HepG2 (cell line): ENCODE results near the gene RPTOR. TPM values are rescaled to one million over a fixed set of nuclear protein-coding genes. Genes with fewer than 3 reads are reported as not detected.
A peak's percentile ranks its signal among the peaks of the same experiment; 100 is the strongest.

Source experiments
- ATF7 ChIP-seq, 2 experiments: fragments of 450-650 bp in 1 of 2; sonication (generic) in 1 of 2; formaldehyde crosslinking in 1 of 2; IDR thresholded peaks; 2 replicates each; pipeline versions ENCODE4 v1.4.0 to v1.6.1; 2016 to 2020; ENCODE audit warnings: antibody characterized with exemption in 1 of 2, mild to moderate bottlenecking in 1 of 2, missing genetic modification reagents in 1 of 2
- CHCHD3 ChIP-seq: sonication (generic); formaldehyde crosslinking; IDR thresholded peaks from 2 replicates; pipeline ENCODE4 v1.8.0; 2022; ENCODE audit warnings: mild to moderate bottlenecking, missing genetic modification reagents, moderate library complexity
- ELF1 ChIP-seq: sonication (generic); formaldehyde crosslinking; IDR thresholded peaks from 2 replicates; pipeline ENCODE4 v1.4.0; 2020; ENCODE audit warnings: missing genetic modification reagents
- FOSL1 ChIP-seq: sonication (generic); formaldehyde crosslinking; IDR thresholded peaks from 2 replicates; pipeline ENCODE4 v1.9.0; 2021; ENCODE audit warnings: missing genetic modification reagents, borderline replicate concordance
- KDM4B ChIP-seq: sonication (generic); formaldehyde crosslinking; IDR thresholded peaks from 2 replicates; pipeline ENCODE4 v1.4.0; 2020; ENCODE audit warnings: missing genetic modification reagents
- KLF9 ChIP-seq: IDR thresholded peaks from 2 replicates; pipeline ENCODE4 v1.6.1; 2016; ENCODE audit warnings: low read depth
- MTF1 ChIP-seq: sonication (generic); formaldehyde crosslinking; IDR thresholded peaks from 2 replicates; pipeline ENCODE4 v1.5.0; 2020; ENCODE audit warnings: missing genetic modification reagents
- TP53 ChIP-seq: sonication (generic); formaldehyde crosslinking; conservative IDR thresholded peaks from 2 replicates; pipeline ENCODE4 v1.4.0; 2020; ENCODE audit warnings: missing genetic modification reagents
- ZBTB10 ChIP-seq: sonication (generic); formaldehyde crosslinking; IDR thresholded peaks from 2 replicates; pipeline ENCODE4 v1.4.0; 2020; ENCODE audit warnings: missing genetic modification reagents, borderline replicate concordance
- ZBTB38 ChIP-seq: sonication (generic); formaldehyde crosslinking; IDR thresholded peaks from 2 replicates; pipeline ENCODE4 v1.5.1; 2020; ENCODE audit warnings: mild to moderate bottlenecking, missing genetic modification reagents
- ZNF253 ChIP-seq: sonication (generic); formaldehyde crosslinking; IDR thresholded peaks from 2 replicates; pipeline ENCODE4 v1.8.0; 2022; ENCODE audit warnings: mild to moderate bottlenecking, missing genetic modification reagents, borderline replicate concordance
- ZNF274 ChIP-seq: sonication (generic); formaldehyde crosslinking; IDR thresholded peaks from 2 replicates; pipeline ENCODE4 v1.5.1; 2020; ENCODE audit warnings: mild to moderate bottlenecking, missing genetic modification reagents
- ZNF451 ChIP-seq: sonication (generic); formaldehyde crosslinking; IDR thresholded peaks from 2 replicates; pipeline ENCODE4 v1.5.0; 2020; ENCODE audit warnings: mild to moderate bottlenecking, missing genetic modification reagents
- ZNF646 ChIP-seq: sonication (generic); formaldehyde crosslinking; IDR thresholded peaks from 2 replicates; pipeline ENCODE4 v1.9.0; 2021; ENCODE audit warnings: mild to moderate bottlenecking, missing genetic modification reagents
- polyA plus RNA-seq, 8 experiments: library from polyadenylated mRNA; depleted of rRNA in 3 of 8; stranded (reverse) in 7 of 8; unstranded in 1 of 8; fragments of >200 nt; fragmentation: Illumina TruSeq in 4 of 8; extraction: Trizol in 4 of 8; gene quantifications; 2 replicates each; pipeline versions ENCODE4 v1.2.1 to v1.2.3, GENCODE V29; 2011 to 2016; ENCODE audit warnings: low read depth in 4 of 8, missing spikeins in 1 of 8, mixed read lengths in 1 of 8; ENCODE audit not compliant: insufficient read depth in 1 of 8
- total RNA-seq, 5 experiments: library from RNA; depleted of rRNA; stranded (reverse); fragments of >200 nt; fragmentation: Illumina TruSeq; extraction: Trizol; gene quantifications; 2 replicates each; pipeline ENCODE4 v1.2.3, GENCODE V29; 2016; ENCODE audit warnings: low read depth in 1 of 5
- TF ChIP-seq, protein P1 (sequence below): sonication (generic); formaldehyde crosslinking; IDR thresholded peaks from 2 replicates; pipeline ENCODE4 v1.5.0; 2020; ENCODE audit warnings: missing genetic modification reagents

Gene RPTOR
- total and polyA plus RNA-seq, 2 of the 13 experiments (the other 11 are each of a cell fraction or from before 2014, with no cell fraction given), result 6.6 to 25.3 TPM

- TF ChIP-seq, protein P1, sequence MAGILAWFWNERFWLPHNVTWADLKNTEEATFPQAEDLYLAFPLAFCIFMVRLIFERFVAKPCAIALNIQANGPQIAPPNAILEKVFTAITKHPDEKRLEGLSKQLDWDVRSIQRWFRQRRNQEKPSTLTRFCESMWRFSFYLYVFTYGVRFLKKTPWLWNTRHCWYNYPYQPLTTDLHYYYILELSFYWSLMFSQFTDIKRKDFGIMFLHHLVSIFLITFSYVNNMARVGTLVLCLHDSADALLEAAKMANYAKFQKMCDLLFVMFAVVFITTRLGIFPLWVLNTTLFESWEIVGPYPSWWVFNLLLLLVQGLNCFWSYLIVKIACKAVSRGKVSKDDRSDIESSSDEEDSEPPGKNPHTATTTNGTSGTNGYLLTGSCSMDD, result no peak
- TF ChIP-seq ZNF451 (CRISPR knock-in tag) (no peak), ZBTB38 (CRISPR knock-in tag) (no peak), TP53 (CRISPR knock-in tag) (no peak), CHCHD3 (no peak), ELF1 (CRISPR knock-in tag) (no peak), ZNF274 (CRISPR knock-in tag) (no peak), ZNF646 (peak; percentile 54; the same call in 1 of the 2 replicates), ZNF253 (no peak), KDM4B (CRISPR knock-in tag) (no peak), MTF1 (CRISPR knock-in tag) (no peak), ATF7 (IDR thresholded peaks at IDR 0.05) (no peak), ATF7 (CRISPR knock-in tag; IDR thresholded peaks at IDR 0.05) (no peak), KLF9 (CRISPR knock-in tag) (no peak), FOSL1 (CRISPR knock-in tag) (no peak; the same call in 1 of the 2 replicates), ZBTB10 (CRISPR knock-in tag) (no peak)
Measured at GRCh38 chr17:80673152-80673920, 128.7 kb downstream of the RPTOR start (continued).
